Measurements from ENCODE around the gene SCGB1C2.

DNA sequence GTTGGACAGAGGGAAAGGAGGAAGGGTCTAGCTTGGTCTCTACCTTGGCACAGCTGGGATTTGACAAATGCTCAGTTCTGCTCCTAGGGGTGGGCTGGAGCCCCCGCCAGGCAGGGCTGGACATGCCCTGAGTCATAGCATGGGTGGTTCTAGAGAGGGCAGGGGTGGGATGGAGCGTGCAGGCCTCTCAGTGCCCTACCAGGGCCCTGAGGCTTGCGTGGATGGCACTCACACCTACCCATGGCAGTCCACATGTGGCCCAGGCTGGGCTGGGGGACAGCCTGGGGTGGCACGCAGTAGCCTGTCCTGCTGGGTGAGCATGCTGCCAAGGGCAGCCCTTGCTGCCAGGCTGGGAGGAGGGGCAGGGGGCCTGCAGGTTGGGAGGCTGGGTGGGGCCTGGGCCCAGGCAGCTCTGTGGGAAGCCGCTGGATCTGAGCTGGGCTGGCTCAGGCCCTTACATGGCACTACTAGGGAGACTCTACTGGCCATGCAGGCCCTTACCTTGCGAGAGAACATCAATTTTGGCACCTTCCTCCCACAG, 32.8 kb downstream of the SCGB1C2 start:
- TF ChIP-seq POLR2A (IDR thresholded peaks at IDR 0.05) (no peak), EP300 (IDR thresholded peaks at IDR 0.05) (no peak)
